Panc1 (cell line): Measurements from ENCODE around the gene TRAK1. TPM values are rescaled to one million over a fixed set of nuclear protein-coding genes. Genes with fewer than 3 reads are reported as not detected.

Experiments
- ATAC-seq: fragments of 200-7000 bp; cut with Tn5 transposase; 2 replicates; pipeline ENCODE4 v1.9.1; 2020; ENCODE audit warnings: mild to moderate bottlenecking, moderate library complexity
- BruUV-seq: library from RNA; stranded (reverse); fragments of 400-500 nt; replicated peaks from 2 replicates; lab custom pipeline; 2021; lab: Mats Ljungman, UMichigan
- CTCF ChIA-PET: fragments of 300-600 bp; sonication (Branson Sonifier 250); formaldehyde crosslinking; loops from one replicate; lab custom pipeline; 2022; ENCODE audit warnings: antibody characterized with exemption; lab: Charles Lee
- POLR2A ChIA-PET: fragments of 300-600 bp; sonication (Branson Sonifier 250); formaldehyde crosslinking; loops from one replicate; lab custom pipeline; 2022; ENCODE audit warnings: antibody characterized with exemption; lab: Charles Lee
- DNase-seq: peaks from one replicate; pipeline ENCODE4 v3.0.0-alpha.2; 2010; ENCODE audit warnings: low read depth, low spot score
- H3K27ac ChIP-seq: 2 replicates; pipeline ENCODE4 v1.5.1; 2011; ENCODE audit warnings: mild to moderate bottlenecking, low read length, inconsistent platforms
- H3K27me3 ChIP-seq: fragments of 200-500 bp; sonication (Bioruptor generic); 2 replicates; pipeline ENCODE4 v1.6.0; 2014; ENCODE audit warnings: low read length, inconsistent platforms; ENCODE audit not compliant: control insufficient read depth, insufficient read depth
- H3K36me3 ChIP-seq: fragments of 200-500 bp; sonication (Bioruptor generic); 2 replicates; pipeline ENCODE4 v1.5.1; 2014; ENCODE audit warnings: inconsistent platforms, mild to moderate bottlenecking, low read length, moderate library complexity; ENCODE audit not compliant: control insufficient read depth, insufficient read depth
- H3K4me1 ChIP-seq: 2 replicates; pipeline ENCODE4 v1.5.1; 2011; ENCODE audit warnings: inconsistent platforms, mild to moderate bottlenecking, low read length, moderate library complexity; ENCODE audit not compliant: control insufficient read depth, insufficient read depth
- H3K4me3 ChIP-seq, 2 experiments: 2 replicates each; pipeline ENCODE4 v1.5.1; 2011 to 2012; ENCODE audit warnings: low read depth in 2 of 2, low read length in 2 of 2, mild to moderate bottlenecking in 2 of 2, inconsistent platforms in 1 of 2, moderate library complexity in 1 of 2
- H3K9me3 ChIP-seq: fragments of 200-500 bp; sonication (Bioruptor generic); 2 replicates; pipeline ENCODE4 v1.5.1; 2014; ENCODE audit warnings: low read depth, mild to moderate bottlenecking, inconsistent platforms, low read length, moderate library complexity; ENCODE audit not compliant: control insufficient read depth, insufficient read depth
- CTCF ChIP-seq: fragments of 450-650 bp; IDR thresholded peaks from 2 replicates; pipeline ENCODE4 v1.5.1; 2017; ENCODE audit warnings: mild to moderate bottlenecking
- POLR2AphosphoS5 ChIP-seq: IDR thresholded peaks from 2 replicates; pipeline ENCODE4 v1.6.1; 2012; ENCODE audit warnings: mild to moderate bottlenecking, low read depth, low read length, moderate library complexity
- REST ChIP-seq, 2 experiments: IDR thresholded peaks; 2 replicates each; pipeline ENCODE4 v1.6.1; 2011 to 2012; ENCODE audit warnings: low read depth in 2 of 2, control low read depth in 1 of 2, low read length in 1 of 2, mild to moderate bottlenecking in 1 of 2, moderate library complexity in 1 of 2; ENCODE audit not compliant: insufficient read depth in 1 of 2
- SIN3A ChIP-seq: IDR thresholded peaks from 2 replicates; pipeline ENCODE4 v1.6.1; 2012; ENCODE audit warnings: low read depth, mild to moderate bottlenecking, low read length, moderate library complexity, borderline replicate concordance; ENCODE audit not compliant: insufficient read depth
- TCF7L2 ChIP-seq: IDR thresholded peaks from 2 replicates; pipeline ENCODE4 v1.6.1; 2011; ENCODE audit warnings: mild to moderate bottlenecking, low read depth, low read length, inconsistent platforms
- in situ Hi-C: cut with HindIII; loops from 2 replicates; pipeline ENCODE4 v1.10.0; 2016; ENCODE audit warnings: low sequenced_read_pairs, low pct_unique_long_range_greater_than_20kb
- intact Hi-C: fragments of 100-400 bp; cut with micrococcal nuclease; formaldehyde crosslinking; loops from one replicate; pipeline ENCODE4 v1.10.0; 2022; ENCODE audit not compliant: unreplicated experiment
- total RNA-seq: library from RNA; stranded (reverse); gene quantifications from one replicate; pipeline ENCODE4 v1.2.1, GENCODE V29; 2021; ENCODE audit not compliant: unreplicated experiment

TRAK1 gene
- total RNA-seq, 1 experiment from 2014 or later = 38.4 TPM

- ChIA-PET CTCF (interaction anchor here (0.6 kb wide), 1 partner anchor 47 kb away, joined by 5 read pairs; no protein-coding TSS in a partner anchor), POLR2A (interaction anchor here (0.6 to 0.7 kb wide), 3 partner anchors 10 to 18 kb away, joined by 3 to 4 read pairs (median 3); no protein-coding TSS in a partner anchor)
- no peak for DNase-seq
- TF ChIP-seq SIN3A (no peak), POLR2AphosphoS5 (no peak), CTCF (no peak), REST (IDR thresholded peaks at IDR 0.05; ENCODE audit: insufficient read depth in 1 of 2, low read depth in 2 of 2, low read length in 1 of 2) (no peak), TCF7L2 (no peak)
- BruUV-seq = no TSS peak
- Histone ChIP-seq H3K4me3 (no peak overlapping the region), H3K27me3 (no peaks in the 10 kb centered on the region), H3K9me3 (no peaks in the 10 kb centered on the region), H3K36me3 (no peaks in the 10 kb centered on the region), H3K4me1 (peaks cover 44% of the 10 kb centered on the region), H3K27ac (peak overlapping the region; percentile 70)
- in situ Hi-C loops (no loop called here), intact Hi-C loops (no loop called here)
- no peak for ATAC-seq
Observed at GRCh38 chr3:42061025-42061712, 30.0 kb upstream of the TRAK1 start.

- intact Hi-C loops = no loop called here
Observed at GRCh38 chr3:42061713-42062380, 29.3 kb upstream of the TRAK1 start.

More at GRCh38 chr3:42061713-42062380, 29.3 kb upstream of the TRAK1 start:
- Histone ChIP-seq H3K4me1 (peaks cover 51% of the 10 kb centered on the region), H3K27me3 (no peaks in the 10 kb centered on the region), H3K9me3 (no peaks in the 10 kb centered on the region), H3K4me3 (no peak overlapping the region), H3K27ac (peak overlapping the region; percentile 70), H3K36me3 (no peaks in the 10 kb centered on the region)
- peak; percentile 89 for ATAC-seq
- POLR2A ChIA-PET = interaction anchor here (0.6 kb wide), 2 partner anchors 14 to 17 kb away, joined by 3 to 4 read pairs; no protein-coding TSS in a partner anchor
- BruUV-seq = no TSS peak
- in situ Hi-C loops = no loop called here
- DNase-seq = no peak
- no peak for TF ChIP-seq TCF7L2
- TF ChIP-seq REST (IDR thresholded peaks at IDR 0.05; ENCODE audit: insufficient read depth in 1 of 2, low read depth in 2 of 2, low read length in 1 of 2) = no peak
- TF ChIP-seq CTCF = no peak
- no peak for TF ChIP-seq POLR2AphosphoS5
- TF ChIP-seq SIN3A = no peak
- CTCF ChIA-PET = interaction anchor here (0.6 kb wide), 1 partner anchor 47 kb away, joined by 5 read pairs; no protein-coding TSS in a partner anchor
